ENCODE data around the gene PRKD2.

PRKD2 gene

GRCh38 chr19:46730187-46730586 lies 13.3 kb upstream of the PRKD2 start:
- Histone ChIP-seq H3K9me3 (ENCODE audit: control insufficient read depth, insufficient read depth, low read depth, low read length) (no peaks in the 10 kb centered on the region), H3K36me3 (ENCODE audit: control insufficient read depth in 2 of 2, insufficient read depth in 1 of 2, low read length in 2 of 2) (peaks cover 34 to 95% of the 10 kb centered on the region in 2 experiments), H3K4me3 (ENCODE audit: low read depth, low read length) (no peak overlapping the region), H3K27ac (ENCODE audit: extremely low read depth, low read depth, low read length) (no peak overlapping the region), H3K4me1 (ENCODE audit: control insufficient read depth, insufficient read depth, low read length) (no peaks in the 10 kb centered on the region; the same call in 1 of the 2 replicates)
- TF ChIP-seq ZNF571 (tag by site-specific recombination; IDR thresholded peaks at IDR 0.05) (no peak), ZNF202 (tag by site-specific recombination; IDR thresholded peaks at IDR 0.05; ENCODE audit: borderline replicate concordance) (no peak), ZNF837 (tag by site-specific recombination; IDR thresholded peaks at IDR 0.05) (no peak), ZNF280C (tag by site-specific recombination; IDR thresholded peaks at IDR 0.05) (no peak), ZNF121 (tag by site-specific recombination; IDR thresholded peaks at IDR 0.05) (no peak), ZNF600 (tag by site-specific recombination; IDR thresholded peaks at IDR 0.05) (no peak), ZNF776 (tag by site-specific recombination; IDR thresholded peaks at IDR 0.05; ENCODE audit: borderline replicate concordance) (no peak), ZBTB20 (tag by site-specific recombination; IDR thresholded peaks at IDR 0.05) (no peak), GLIS2 (tag by site-specific recombination; IDR thresholded peaks at IDR 0.05) (no peak), YY1 (tag by site-specific recombination; IDR thresholded peaks at IDR 0.05) (no peak), GLIS1 (tag by site-specific recombination; IDR thresholded peaks at IDR 0.05) (no peak), ZNF585B (tag by site-specific recombination; IDR thresholded peaks at IDR 0.05) (no peak), ZNF518A (tag by site-specific recombination; conservative IDR thresholded peaks at IDR 0.05; ENCODE audit: low read depth) (no peak), ZNF785 (tag by site-specific recombination; IDR thresholded peaks at IDR 0.05) (no peak), MEIS1 (CRISPR knock-in tag; IDR thresholded peaks at IDR 0.05; ENCODE audit: borderline replicate concordance) (no peak), ZSCAN23 (tag by site-specific recombination; IDR thresholded peaks at IDR 0.05) (no peak)
- TF ChIP-seq, protein P1, sequence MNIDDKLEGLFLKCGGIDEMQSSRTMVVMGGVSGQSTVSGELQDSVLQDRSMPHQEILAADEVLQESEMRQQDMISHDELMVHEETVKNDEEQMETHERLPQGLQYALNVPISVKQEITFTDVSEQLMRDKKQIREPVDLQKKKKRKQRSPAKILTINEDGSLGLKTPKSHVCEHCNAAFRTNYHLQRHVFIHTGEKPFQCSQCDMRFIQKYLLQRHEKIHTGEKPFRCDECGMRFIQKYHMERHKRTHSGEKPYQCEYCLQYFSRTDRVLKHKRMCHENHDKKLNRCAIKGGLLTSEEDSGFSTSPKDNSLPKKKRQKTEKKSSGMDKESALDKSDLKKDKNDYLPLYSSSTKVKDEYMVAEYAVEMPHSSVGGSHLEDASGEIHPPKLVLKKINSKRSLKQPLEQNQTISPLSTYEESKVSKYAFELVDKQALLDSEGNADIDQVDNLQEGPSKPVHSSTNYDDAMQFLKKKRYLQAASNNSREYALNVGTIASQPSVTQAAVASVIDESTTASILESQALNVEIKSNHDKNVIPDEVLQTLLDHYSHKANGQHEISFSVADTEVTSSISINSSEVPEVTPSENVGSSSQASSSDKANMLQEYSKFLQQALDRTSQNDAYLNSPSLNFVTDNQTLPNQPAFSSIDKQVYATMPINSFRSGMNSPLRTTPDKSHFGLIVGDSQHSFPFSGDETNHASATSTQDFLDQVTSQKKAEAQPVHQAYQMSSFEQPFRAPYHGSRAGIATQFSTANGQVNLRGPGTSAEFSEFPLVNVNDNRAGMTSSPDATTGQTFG (tag by site-specific recombination; IDR thresholded peaks at IDR 0.05; ENCODE audit: borderline replicate concordance), result no peak
- TF ChIP-seq, protein P2, sequence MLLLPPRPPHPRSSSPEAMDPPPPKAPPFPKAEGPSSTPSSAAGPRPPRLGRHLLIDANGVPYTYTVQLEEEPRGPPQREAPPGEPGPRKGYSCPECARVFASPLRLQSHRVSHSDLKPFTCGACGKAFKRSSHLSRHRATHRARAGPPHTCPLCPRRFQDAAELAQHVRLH (tag by site-specific recombination; IDR thresholded peaks at IDR 0.05), result no peak
- TF ChIP-seq, protein P3, sequence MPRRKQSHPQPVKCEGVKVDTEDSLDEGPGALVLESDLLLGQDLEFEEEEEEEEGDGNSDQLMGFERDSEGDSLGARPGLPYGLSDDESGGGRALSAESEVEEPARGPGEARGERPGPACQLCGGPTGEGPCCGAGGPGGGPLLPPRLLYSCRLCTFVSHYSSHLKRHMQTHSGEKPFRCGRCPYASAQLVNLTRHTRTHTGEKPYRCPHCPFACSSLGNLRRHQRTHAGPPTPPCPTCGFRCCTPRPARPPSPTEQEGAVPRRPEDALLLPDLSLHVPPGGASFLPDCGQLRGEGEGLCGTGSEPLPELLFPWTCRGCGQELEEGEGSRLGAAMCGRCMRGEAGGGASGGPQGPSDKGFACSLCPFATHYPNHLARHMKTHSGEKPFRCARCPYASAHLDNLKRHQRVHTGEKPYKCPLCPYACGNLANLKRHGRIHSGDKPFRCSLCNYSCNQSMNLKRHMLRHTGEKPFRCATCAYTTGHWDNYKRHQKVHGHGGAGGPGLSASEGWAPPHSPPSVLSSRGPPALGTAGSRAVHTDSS (tag by site-specific recombination; IDR thresholded peaks at IDR 0.05), result no peak
- ChIA-PET POLR2A (interaction anchor here (1.0 kb wide), 1 partner anchor 17 kb away, joined by 4 read pairs; no protein-coding TSS in a partner anchor), CTCF (interaction anchor here (0.6 to 6.3 kb wide), 10 partner anchors 12 to 252 kb away, joined by 3 to 69 read pairs (median 3); no protein-coding TSS in a partner anchor)
